ENCODE results near the gene GPX2.
A peak's percentile ranks its signal among the peaks of the same experiment; 100 is the strongest.

GPX2 gene

GRCh38 chr14:64938972-64939816 lies 3.4 kb downstream of the GPX2 start:
- no peak overlapping the region for H2AK5ac ChIP-seq (ENCODE audit: low read length)
- DNase-seq = no peak
- H3K4ac ChIP-seq (ENCODE audit: low read depth, low read length) = no peak overlapping the region
- H3K4me2 ChIP-seq (ENCODE audit: low read length) = no peak overlapping the region
- H3K4me1 ChIP-seq (ENCODE audit: control insufficient read depth in 1 of 2, insufficient read depth in 2 of 2, low read length in 2 of 2) = peaks cover 0 to 5% of the 10 kb centered on the region in 2 experiments
- H3K23ac ChIP-seq (ENCODE audit: low read length) = no peak overlapping the region
- H2BK12ac ChIP-seq (ENCODE audit: low read length) = no peak overlapping the region
- no peak overlapping the region for H4K91ac ChIP-seq (ENCODE audit: low read depth, low read length)
- H2BK5ac ChIP-seq (ENCODE audit: low read depth, low read length, poor library complexity) = no peak overlapping the region
- H3K27me3 ChIP-seq (ENCODE audit: insufficient read depth, low read length) = no peaks in the 10 kb centered on the region
- H2AFZ ChIP-seq (ENCODE audit: insufficient read depth, low read length, poor library complexity) = no peak overlapping the region
- no peak overlapping the region for H3K4me3 ChIP-seq (ENCODE audit: low read depth, low read length)
- no peak overlapping the region for H3K9ac ChIP-seq (ENCODE audit: low read length)
- WGBS (ENCODE audit: extremely low coverage, insufficient coverage, insufficient read length) = no CpG with 5 or more reads among the region's 17 CpGs
- no peaks in the 10 kb centered on the region for H3K79me1 ChIP-seq (ENCODE audit: low read length)
- H3K9me3 ChIP-seq (ENCODE audit: insufficient read depth, low read depth, low read length) = no peaks in the 10 kb centered on the region
- H4K12ac ChIP-seq (ENCODE audit: low read depth, low read length) = no peak overlapping the region
- no peak overlapping the region for H3K27ac ChIP-seq (ENCODE audit: low read depth, low read length)
- H3K79me2 ChIP-seq (ENCODE audit: control insufficient read depth, insufficient read depth, low read length, poor library complexity) = no peaks in the 10 kb centered on the region
- H3K36me3 ChIP-seq (ENCODE audit: control insufficient read depth in 1 of 2, insufficient read depth in 2 of 2, low read length in 2 of 2) = peaks cover 2 to 7% of the 10 kb centered on the region in 2 experiments
- H3K18ac ChIP-seq (ENCODE audit: low read length) = no peak overlapping the region
- H2BK120ac ChIP-seq (ENCODE audit: insufficient read depth, low read length, poor library complexity) = no peak overlapping the region
- H3K14ac ChIP-seq (ENCODE audit: low read length) = no peak overlapping the region
- no peak overlapping the region for H4K8ac ChIP-seq (ENCODE audit: low read depth, low read length)

DNA sequence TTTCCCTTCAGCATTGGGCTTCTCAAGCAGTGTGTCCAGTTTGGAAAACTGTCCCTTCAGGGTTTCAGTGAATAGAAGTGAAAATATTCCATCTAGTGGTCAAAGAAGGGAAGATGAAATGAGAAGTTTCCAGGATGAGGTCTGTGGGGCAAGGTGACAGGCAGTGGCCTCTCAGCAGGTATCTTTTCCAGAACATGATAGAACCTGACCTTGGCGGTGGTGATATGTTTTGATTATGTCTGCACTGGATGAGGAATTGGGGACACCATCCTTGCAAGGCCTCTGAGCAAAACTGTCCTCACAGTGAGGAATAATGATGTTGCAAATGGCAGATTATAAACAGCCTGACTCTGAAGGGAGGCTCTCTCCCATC lies 4.7 kb downstream of the GPX2 start:
- H3K9me3 ChIP-seq (ENCODE audit: insufficient read depth, low read depth, low read length) = no peaks in the 10 kb centered on the region
- no peak overlapping the region for H2BK120ac ChIP-seq (ENCODE audit: insufficient read depth, low read length, poor library complexity)
- H2AFZ ChIP-seq (ENCODE audit: insufficient read depth, low read length, poor library complexity) = no peak overlapping the region
- WGBS (ENCODE audit: extremely low coverage, insufficient coverage, insufficient read length) = no CpG with 5 or more reads among the region's 1 CpG
- no peaks in the 10 kb centered on the region for H3K79me2 ChIP-seq (ENCODE audit: control insufficient read depth, insufficient read depth, low read length, poor library complexity)
- H4K12ac ChIP-seq (ENCODE audit: low read depth, low read length) = no peak overlapping the region
- no peak overlapping the region for H3K14ac ChIP-seq (ENCODE audit: low read length)
- H3K4ac ChIP-seq (ENCODE audit: low read depth, low read length) = no peak overlapping the region
- H3K9ac ChIP-seq (ENCODE audit: low read length) = no peak overlapping the region
- H4K8ac ChIP-seq (ENCODE audit: low read depth, low read length) = no peak overlapping the region
- H4K91ac ChIP-seq (ENCODE audit: low read depth, low read length) = no peak overlapping the region
- no peaks in the 10 kb centered on the region for H3K27me3 ChIP-seq (ENCODE audit: insufficient read depth, low read length)
- H3K4me2 ChIP-seq (ENCODE audit: low read length) = no peak overlapping the region
- peak in 1 of 2 donors; percentile 32 for DNase-seq
- no peak overlapping the region for H3K23ac ChIP-seq (ENCODE audit: low read length)
- no peaks in the 10 kb centered on the region for H3K79me1 ChIP-seq (ENCODE audit: low read length)
- peaks cover 5% of the 10 kb centered on the region in 2 experiments for H3K36me3 ChIP-seq (ENCODE audit: control insufficient read depth in 1 of 2, insufficient read depth in 2 of 2, low read length in 2 of 2)
- H3K4me1 ChIP-seq (ENCODE audit: control insufficient read depth in 1 of 2, insufficient read depth in 2 of 2, low read length in 2 of 2) = peaks cover 0 to 5% of the 10 kb centered on the region in 2 experiments
- no peak overlapping the region for H2BK5ac ChIP-seq (ENCODE audit: low read depth, low read length, poor library complexity)
- no peak overlapping the region for H3K18ac ChIP-seq (ENCODE audit: low read length)
- no peak overlapping the region for H2AK5ac ChIP-seq (ENCODE audit: low read length)
- no peak overlapping the region for H3K27ac ChIP-seq (ENCODE audit: low read depth, low read length)
- H2BK12ac ChIP-seq (ENCODE audit: low read length) = no peak overlapping the region
- no peak overlapping the region for H3K4me3 ChIP-seq (ENCODE audit: low read depth, low read length)

GRCh38 chr14:64937171-64937820 lies 5.2 kb downstream of the GPX2 start:
- Histone ChIP-seq H3K4ac (ENCODE audit: low read depth, low read length) (no peak overlapping the region), H4K12ac (ENCODE audit: low read depth, low read length) (no peak overlapping the region), H3K27me3 (ENCODE audit: insufficient read depth, low read length) (no peaks in the 10 kb centered on the region), H3K4me3 (ENCODE audit: low read depth, low read length) (no peak overlapping the region), H3K9ac (ENCODE audit: low read length) (no peak overlapping the region), H3K27ac (ENCODE audit: low read depth, low read length) (no peak overlapping the region), H3K36me3 (ENCODE audit: control insufficient read depth in 1 of 2, insufficient read depth in 2 of 2, low read length in 2 of 2) (peaks cover 5 to 6% of the 10 kb centered on the region in 2 experiments), H3K79me2 (ENCODE audit: control insufficient read depth, insufficient read depth, low read length, poor library complexity) (no peaks in the 10 kb centered on the region), H3K23ac (ENCODE audit: low read length) (no peak overlapping the region), H2AFZ (ENCODE audit: insufficient read depth, low read length, poor library complexity) (no peak overlapping the region), H3K79me1 (ENCODE audit: low read length) (no peaks in the 10 kb centered on the region), H3K18ac (ENCODE audit: low read length) (no peak overlapping the region), H3K14ac (ENCODE audit: low read length) (no peak overlapping the region), H2AK5ac (ENCODE audit: low read length) (no peak overlapping the region), H3K9me3 (ENCODE audit: insufficient read depth, low read depth, low read length) (no peaks in the 10 kb centered on the region), H2BK5ac (ENCODE audit: low read depth, low read length, poor library complexity) (no peak overlapping the region), H2BK120ac (ENCODE audit: insufficient read depth, low read length, poor library complexity) (no peak overlapping the region), H4K91ac (ENCODE audit: low read depth, low read length) (no peak overlapping the region), H3K4me1 (ENCODE audit: control insufficient read depth in 1 of 2, insufficient read depth in 2 of 2, low read length in 2 of 2) (peaks cover 0 to 5% of the 10 kb centered on the region in 2 experiments), H3K4me2 (ENCODE audit: low read length) (no peak overlapping the region), H2BK12ac (ENCODE audit: low read length) (no peak overlapping the region), H4K8ac (ENCODE audit: low read depth, low read length) (no peak overlapping the region)
- no peak for DNase-seq
- no CpG with 5 or more reads among the region's 1 CpG for WGBS (ENCODE audit: extremely low coverage, insufficient coverage, insufficient read length)

DNA sequence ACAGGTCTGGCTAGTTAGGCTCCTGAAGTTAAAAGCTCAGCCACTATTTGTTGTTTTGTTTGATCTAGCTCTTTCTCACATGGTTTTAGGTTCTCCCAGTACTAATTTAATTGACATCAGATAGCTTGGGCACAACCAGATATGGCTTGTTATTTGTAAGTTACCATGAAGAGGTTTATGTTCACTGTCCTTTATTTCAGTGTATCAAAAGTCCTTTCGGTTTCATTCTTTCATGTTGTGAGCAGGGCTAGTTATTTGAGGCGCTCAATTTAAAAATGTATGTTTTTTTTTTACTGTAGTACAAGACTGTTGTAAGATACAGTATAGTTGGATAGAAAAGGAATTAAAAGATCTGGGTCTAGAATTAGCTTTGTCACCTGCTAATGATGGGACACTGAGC lies 7.0 kb downstream of the GPX2 start:
- WGBS (ENCODE audit: extremely low coverage, insufficient coverage, insufficient read length) = no CpG with 5 or more reads among the region's 2 CpGs
- H2BK12ac ChIP-seq (ENCODE audit: low read length) = no peak overlapping the region
- H3K79me2 ChIP-seq (ENCODE audit: control insufficient read depth, insufficient read depth, low read length, poor library complexity) = no peaks in the 10 kb centered on the region
- no peaks in the 10 kb centered on the region for H3K79me1 ChIP-seq (ENCODE audit: low read length)
- no peaks in the 10 kb centered on the region for H3K4me1 ChIP-seq (ENCODE audit: control insufficient read depth in 1 of 2, insufficient read depth in 2 of 2, low read length in 2 of 2)
- no peak overlapping the region for H2BK5ac ChIP-seq (ENCODE audit: low read depth, low read length, poor library complexity)
- no peaks in the 10 kb centered on the region for H3K27me3 ChIP-seq (ENCODE audit: insufficient read depth, low read length)
- no peak overlapping the region for H3K9ac ChIP-seq (ENCODE audit: low read length)
- no peak overlapping the region for H4K8ac ChIP-seq (ENCODE audit: low read depth, low read length)
- no peak for DNase-seq
- H2AFZ ChIP-seq (ENCODE audit: insufficient read depth, low read length, poor library complexity) = no peak overlapping the region
- H2BK120ac ChIP-seq (ENCODE audit: insufficient read depth, low read length, poor library complexity) = no peak overlapping the region
- H2AK5ac ChIP-seq (ENCODE audit: low read length) = no peak overlapping the region
- no peak overlapping the region for H4K91ac ChIP-seq (ENCODE audit: low read depth, low read length)
- H3K36me3 ChIP-seq (ENCODE audit: control insufficient read depth in 1 of 2, insufficient read depth in 2 of 2, low read length in 2 of 2) = peaks cover 5 to 6% of the 10 kb centered on the region in 2 experiments
- H3K23ac ChIP-seq (ENCODE audit: low read length) = no peak overlapping the region
- no peak overlapping the region for H3K14ac ChIP-seq (ENCODE audit: low read length)
- H3K18ac ChIP-seq (ENCODE audit: low read length) = no peak overlapping the region
- no peak overlapping the region for H4K12ac ChIP-seq (ENCODE audit: low read depth, low read length)
- H3K27ac ChIP-seq (ENCODE audit: low read depth, low read length) = no peak overlapping the region
- H3K4me2 ChIP-seq (ENCODE audit: low read length) = no peak overlapping the region
- H3K4me3 ChIP-seq (ENCODE audit: low read depth, low read length) = no peak overlapping the region
- H3K9me3 ChIP-seq (ENCODE audit: insufficient read depth, low read depth, low read length) = no peaks in the 10 kb centered on the region
- no peak overlapping the region for H3K4ac ChIP-seq (ENCODE audit: low read depth, low read length)
